ENCODE data around the gene METTL2A.
"Not testable (repeated sequence)": the region's sequence is repeated elsewhere in the genome, so short reads cannot be mapped to it uniquely, and the experiment has no call there.

DNA sequence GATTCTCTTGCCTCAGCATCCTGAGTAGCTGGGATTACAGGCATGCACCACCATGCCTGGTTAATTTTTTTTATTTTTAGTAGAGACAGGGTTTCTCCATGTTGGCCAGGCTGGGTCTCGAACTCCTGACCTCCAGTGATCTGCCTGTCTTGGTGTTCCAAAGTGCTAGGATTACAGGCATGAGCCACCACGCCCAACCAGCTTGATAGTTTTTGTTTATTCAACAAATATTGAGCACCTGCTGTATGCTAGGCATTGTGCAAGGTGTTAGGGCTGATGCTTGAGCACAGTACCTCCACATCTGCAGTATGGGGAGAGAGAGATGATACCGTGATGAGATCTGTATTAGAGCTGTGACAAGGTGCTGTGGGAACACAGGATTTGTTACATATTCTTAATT is 58.9 kb downstream of the METTL2A start:
- TF ChIP-seq, protein P1, sequence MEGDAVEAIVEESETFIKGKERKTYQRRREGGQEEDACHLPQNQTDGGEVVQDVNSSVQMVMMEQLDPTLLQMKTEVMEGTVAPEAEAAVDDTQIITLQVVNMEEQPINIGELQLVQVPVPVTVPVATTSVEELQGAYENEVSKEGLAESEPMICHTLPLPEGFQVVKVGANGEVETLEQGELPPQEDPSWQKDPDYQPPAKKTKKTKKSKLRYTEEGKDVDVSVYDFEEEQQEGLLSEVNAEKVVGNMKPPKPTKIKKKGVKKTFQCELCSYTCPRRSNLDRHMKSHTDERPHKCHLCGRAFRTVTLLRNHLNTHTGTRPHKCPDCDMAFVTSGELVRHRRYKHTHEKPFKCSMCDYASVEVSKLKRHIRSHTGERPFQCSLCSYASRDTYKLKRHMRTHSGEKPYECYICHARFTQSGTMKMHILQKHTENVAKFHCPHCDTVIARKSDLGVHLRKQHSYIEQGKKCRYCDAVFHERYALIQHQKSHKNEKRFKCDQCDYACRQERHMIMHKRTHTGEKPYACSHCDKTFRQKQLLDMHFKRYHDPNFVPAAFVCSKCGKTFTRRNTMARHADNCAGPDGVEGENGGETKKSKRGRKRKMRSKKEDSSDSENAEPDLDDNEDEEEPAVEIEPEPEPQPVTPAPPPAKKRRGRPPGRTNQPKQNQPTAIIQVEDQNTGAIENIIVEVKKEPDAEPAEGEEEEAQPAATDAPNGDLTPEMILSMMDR (IDR thresholded peaks at IDR 0.05; ENCODE audit: low read depth, low read length, poor library complexity, severe bottlenecking): not testable (repeated sequence)
- TF ChIP-seq EZH2phosphoT487 (IDR thresholded peaks at IDR 0.05; ENCODE audit: borderline replicate concordance, low read length): not testable (repeated sequence)
